DND-41 (cell line): Measurements from ENCODE around the gene LHPP.

Experiments used
- ATAC-seq: fragments of 200-7000 bp; cut with Tn5 transposase; 3 replicates; pipeline ENCODE4 v1.9.1; 2021; ENCODE audit warnings: low read depth; ENCODE audit not compliant: insufficient read depth
- DNase-seq: peaks from one replicate; pipeline ENCODE4 v3.0.0-alpha.2; 2020
- H2AFZ ChIP-seq: 2 replicates; pipeline ENCODE4 v1.6.0; 2012; ENCODE audit warnings: low read depth, low read length
- H3K27ac ChIP-seq: 2 replicates; pipeline ENCODE4 v1.5.1; 2012; ENCODE audit warnings: low read length, inconsistent platforms
- H3K27me3 ChIP-seq: fragments of 200-600 bp; sonication (generic); 2 replicates; pipeline ENCODE4 v1.6.0; 2012; ENCODE audit warnings: low read length, mild to moderate bottlenecking, inconsistent platforms; ENCODE audit not compliant: insufficient read depth, poor library complexity
- H3K36me3 ChIP-seq: 2 replicates; pipeline ENCODE4 v1.5.1; 2012; ENCODE audit warnings: low read length, inconsistent platforms; ENCODE audit not compliant: insufficient read depth
- H3K4me1 ChIP-seq: 2 replicates; pipeline ENCODE4 v1.5.1; 2012; ENCODE audit warnings: mild to moderate bottlenecking, low read length; ENCODE audit not compliant: insufficient read depth
- H3K4me2 ChIP-seq: 2 replicates; pipeline ENCODE4 v1.6.0; 2012; ENCODE audit warnings: mild to moderate bottlenecking, moderate library complexity, low read length, inconsistent platforms; ENCODE audit not compliant: insufficient read depth
- H3K4me3 ChIP-seq, 2 experiments: fragments of 200-600 bp in 1 of 2; shearing (Covaris generic) in 1 of 2; 2 replicates each; pipeline ENCODE4 v1.5.1; 2012 to 2016; ENCODE audit warnings: inconsistent platforms in 2 of 2, low read length in 2 of 2, mild to moderate bottlenecking in 2 of 2, low read depth in 1 of 2, moderate library complexity in 1 of 2
- H3K79me2 ChIP-seq: 2 replicates; pipeline ENCODE4 v1.6.0; 2012; ENCODE audit warnings: low read length, inconsistent platforms; ENCODE audit not compliant: insufficient read depth
- H3K9ac ChIP-seq: 2 replicates; pipeline ENCODE4 v1.6.0; 2012; ENCODE audit warnings: low read depth, mild to moderate bottlenecking, inconsistent platforms, low read length, moderate library complexity
- H3K9me3 ChIP-seq: 2 replicates; pipeline ENCODE4 v1.5.1; 2012; ENCODE audit warnings: low read length, moderate library complexity, mild to moderate bottlenecking, inconsistent platforms; ENCODE audit not compliant: insufficient read depth, severe bottlenecking
- H4K20me1 ChIP-seq: 2 replicates; pipeline ENCODE4 v1.6.0; 2012; ENCODE audit warnings: low read length; ENCODE audit not compliant: insufficient read depth
- EZH2 ChIP-seq: IDR thresholded peaks from 3 replicates; pipeline ENCODE4 v1.6.1; 2012; ENCODE audit warnings: borderline replicate concordance, low read depth, mild to moderate bottlenecking, moderate library complexity, low read length, inconsistent platforms; ENCODE audit not compliant: severe bottlenecking
- TF ChIP-seq, protein P1 (sequence below): IDR thresholded peaks from 2 replicates; pipeline ENCODE4 v1.5.1; 2012; ENCODE audit warnings: borderline replicate concordance, low read length, moderate library complexity, mild to moderate bottlenecking; ENCODE audit not compliant: poor library complexity, severe bottlenecking; ENCODE audit errors: extremely low read depth

The LHPP gene

GRCh38 chr10:124588736-124589490 is 127.3 kb downstream of the LHPP start:
- no peaks in the 10 kb centered on the region for H3K4me1 ChIP-seq
- no peaks in the 10 kb centered on the region for H4K20me1 ChIP-seq
- no peaks in the 10 kb centered on the region for H3K36me3 ChIP-seq
- no peak overlapping the region for H3K4me2 ChIP-seq
- H2AFZ ChIP-seq, result no peak overlapping the region
- H3K27ac ChIP-seq, result no peak overlapping the region
- DNase-seq (no peak), ATAC-seq (no peak; the same call in 2 of the 3 replicates)
- no peak overlapping the region for H3K9ac ChIP-seq
- no peak for TF ChIP-seq EZH2
- TF ChIP-seq, protein P1, sequence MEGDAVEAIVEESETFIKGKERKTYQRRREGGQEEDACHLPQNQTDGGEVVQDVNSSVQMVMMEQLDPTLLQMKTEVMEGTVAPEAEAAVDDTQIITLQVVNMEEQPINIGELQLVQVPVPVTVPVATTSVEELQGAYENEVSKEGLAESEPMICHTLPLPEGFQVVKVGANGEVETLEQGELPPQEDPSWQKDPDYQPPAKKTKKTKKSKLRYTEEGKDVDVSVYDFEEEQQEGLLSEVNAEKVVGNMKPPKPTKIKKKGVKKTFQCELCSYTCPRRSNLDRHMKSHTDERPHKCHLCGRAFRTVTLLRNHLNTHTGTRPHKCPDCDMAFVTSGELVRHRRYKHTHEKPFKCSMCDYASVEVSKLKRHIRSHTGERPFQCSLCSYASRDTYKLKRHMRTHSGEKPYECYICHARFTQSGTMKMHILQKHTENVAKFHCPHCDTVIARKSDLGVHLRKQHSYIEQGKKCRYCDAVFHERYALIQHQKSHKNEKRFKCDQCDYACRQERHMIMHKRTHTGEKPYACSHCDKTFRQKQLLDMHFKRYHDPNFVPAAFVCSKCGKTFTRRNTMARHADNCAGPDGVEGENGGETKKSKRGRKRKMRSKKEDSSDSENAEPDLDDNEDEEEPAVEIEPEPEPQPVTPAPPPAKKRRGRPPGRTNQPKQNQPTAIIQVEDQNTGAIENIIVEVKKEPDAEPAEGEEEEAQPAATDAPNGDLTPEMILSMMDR, result no peak
- H3K9me3 ChIP-seq, result no peaks in the 10 kb centered on the region
- H3K79me2 ChIP-seq, result no peaks in the 10 kb centered on the region
- no peaks in the 10 kb centered on the region for H3K27me3 ChIP-seq
- H3K4me3 ChIP-seq, result no peak overlapping the region

GRCh38 chr10:124589491-124590041 is 127.9 kb downstream of the LHPP start:
- H3K27me3 ChIP-seq, result no peaks in the 10 kb centered on the region
- H3K4me2 ChIP-seq, result no peak overlapping the region
- H3K4me1 ChIP-seq, result no peaks in the 10 kb centered on the region
- no peaks in the 10 kb centered on the region for H4K20me1 ChIP-seq
- no peak for ATAC-seq
- no peaks in the 10 kb centered on the region for H3K36me3 ChIP-seq
- no peak for DNase-seq
- H3K79me2 ChIP-seq, result no peaks in the 10 kb centered on the region
- no peak overlapping the region for H3K4me3 ChIP-seq
- H3K9me3 ChIP-seq, result no peaks in the 10 kb centered on the region
- no peak for TF ChIP-seq EZH2
- TF ChIP-seq, protein P1, result no peak
- no peak overlapping the region for H3K27ac ChIP-seq
- no peak overlapping the region for H2AFZ ChIP-seq
- H3K9ac ChIP-seq, result no peak overlapping the region

- no peaks in the 10 kb centered on the region for H3K36me3 ChIP-seq
- no peak for TF ChIP-seq EZH2
- TF ChIP-seq, protein P1, result no peak
- no peak overlapping the region for H3K9ac ChIP-seq
- H3K79me2 ChIP-seq, result no peaks in the 10 kb centered on the region
- DNase-seq, result no peak
- no peak overlapping the region for H3K4me3 ChIP-seq
- H3K27ac ChIP-seq, result no peak overlapping the region
- no peaks in the 10 kb centered on the region for H3K9me3 ChIP-seq
- no peaks in the 10 kb centered on the region for H3K4me1 ChIP-seq
- H2AFZ ChIP-seq, result no peak overlapping the region
- H3K4me2 ChIP-seq, result no peak overlapping the region
- no peaks in the 10 kb centered on the region for H4K20me1 ChIP-seq
- no peak for ATAC-seq
- H3K27me3 ChIP-seq, result no peaks in the 10 kb centered on the region
Measured at GRCh38 chr10:124590216-124591122, 128.8 kb downstream of the LHPP start.
